ENCODE measurements around the gene RAI14.
"Not testable (repeated sequence)": the region's sequence is repeated elsewhere in the genome, so short reads cannot be mapped to it uniquely, and the experiment has no call there.

The RAI14 gene

DNA sequence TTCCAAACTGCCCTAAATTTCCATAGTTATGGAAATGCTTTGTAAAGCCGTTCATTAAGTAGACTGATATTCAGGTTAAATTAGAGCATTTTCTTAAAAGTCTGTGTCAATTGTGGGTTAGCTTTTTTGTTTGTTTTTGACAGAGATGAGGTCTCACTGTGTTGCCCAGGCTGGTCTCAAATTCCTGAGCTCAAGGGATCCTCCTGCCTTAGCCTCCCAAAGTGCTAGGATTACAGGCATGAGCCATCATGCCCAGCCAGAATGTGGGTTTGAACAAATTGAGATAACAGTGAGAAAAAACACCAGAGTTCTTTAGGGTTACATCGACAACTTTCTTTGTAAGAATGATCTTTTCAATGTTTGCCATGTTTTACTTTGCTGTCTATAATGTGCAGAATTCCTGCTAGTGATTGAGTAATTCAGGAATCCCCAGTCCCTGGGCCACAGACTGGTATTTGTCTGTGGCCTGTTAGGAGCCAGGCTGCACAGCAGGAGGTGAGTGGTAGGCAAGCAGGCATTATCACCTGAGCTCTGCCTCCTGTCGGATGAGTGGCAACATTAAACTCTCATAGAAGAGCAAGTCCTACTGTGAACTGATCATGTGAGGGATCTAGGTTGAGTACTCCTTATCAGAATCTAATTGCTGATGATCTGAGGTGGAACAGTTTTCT is 80.5 kb downstream of the RAI14 start:
- Mint-ChIP-seq H3K9me3 (no peaks in the 10 kb centered on the region), H3K36me3 (ENCODE audit: low read depth) (no peaks in the 10 kb centered on the region), H3K27me3 (ENCODE audit: low read depth) (no peaks in the 10 kb centered on the region)

DNA sequence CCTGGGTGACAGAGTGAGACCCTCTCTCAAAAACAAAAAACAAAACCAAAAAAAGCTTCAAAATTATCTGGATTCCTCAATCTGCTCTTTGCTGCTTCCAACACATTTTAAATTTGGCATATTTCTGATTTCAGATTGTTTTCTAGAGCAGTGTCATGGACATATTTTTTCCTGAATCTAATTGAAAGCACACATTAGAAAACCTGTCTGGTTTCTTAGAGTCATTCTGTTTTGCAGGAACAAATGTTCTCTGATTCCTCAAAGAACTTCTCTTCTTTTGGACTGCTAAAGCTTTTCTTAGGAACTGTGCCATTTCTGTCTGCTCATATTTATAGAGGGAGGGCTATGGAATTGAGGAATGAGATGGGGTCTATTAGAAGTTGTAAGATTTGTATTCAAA is 81.6 kb downstream of the RAI14 start:
- H3K4me1 Mint-ChIP-seq (ENCODE audit: low read depth), result no peaks in the 10 kb centered on the region
- no peaks in the 10 kb centered on the region for H3K36me3 Mint-ChIP-seq (ENCODE audit: low read depth)
- H3K9me3 Mint-ChIP-seq, result no peaks in the 10 kb centered on the region
- H3K4me3 Mint-ChIP-seq, result no peak overlapping the region
- H3K27ac Mint-ChIP-seq, result no peak overlapping the region
- H3K27me3 Mint-ChIP-seq (ENCODE audit: low read depth), result no peaks in the 10 kb centered on the region

More for the DNA sequence above, 80.5 kb downstream of the RAI14 start:
- Mint-ChIP-seq H3K4me1 (ENCODE audit: low read depth) (no peaks in the 10 kb centered on the region), H3K27ac (no peak overlapping the region), H3K4me3 (no peak overlapping the region)

- Mint-ChIP-seq H3K27ac (no peak overlapping the region), H3K27me3 (ENCODE audit: low read depth) (no peaks in the 10 kb centered on the region), H3K36me3 (ENCODE audit: low read depth) (no peaks in the 10 kb centered on the region), H3K4me3 (no peak overlapping the region), H3K4me1 (ENCODE audit: low read depth) (peaks cover 2% of the 10 kb centered on the region), H3K9me3 (no peaks in the 10 kb centered on the region)
Measured at GRCh38 chr5:34738381-34738780, 82.3 kb downstream of the RAI14 start.

- Mint-ChIP-seq H3K27me3 (ENCODE audit: low read depth) (no peaks in the 10 kb centered on the region), H3K4me1 (ENCODE audit: low read depth) (peaks cover 2% of the 10 kb centered on the region), H3K36me3 (ENCODE audit: low read depth) (no peaks in the 10 kb centered on the region)
Measured at GRCh38 chr5:34740389-34740806, 84.3 kb downstream of the RAI14 start.

GRCh38 chr5:34742061-34742460 is 85.9 kb downstream of the RAI14 start:
- no peaks in the 10 kb centered on the region for H3K9me3 Mint-ChIP-seq
- no peak overlapping the region for H3K27ac Mint-ChIP-seq
- no peak overlapping the region for H3K4me3 Mint-ChIP-seq
- H3K27me3 Mint-ChIP-seq (ENCODE audit: low read depth), result peaks cover 6% of the 10 kb centered on the region
- peaks cover 2% of the 10 kb centered on the region for H3K4me1 Mint-ChIP-seq (ENCODE audit: low read depth)
- H3K36me3 Mint-ChIP-seq (ENCODE audit: low read depth), result no peaks in the 10 kb centered on the region

More at GRCh38 chr5:34740389-34740806, 84.3 kb downstream of the RAI14 start:
- no peak overlapping the region for H3K27ac Mint-ChIP-seq
- H3K4me3 Mint-ChIP-seq, result no peak overlapping the region
- no peaks in the 10 kb centered on the region for H3K9me3 Mint-ChIP-seq

DNA sequence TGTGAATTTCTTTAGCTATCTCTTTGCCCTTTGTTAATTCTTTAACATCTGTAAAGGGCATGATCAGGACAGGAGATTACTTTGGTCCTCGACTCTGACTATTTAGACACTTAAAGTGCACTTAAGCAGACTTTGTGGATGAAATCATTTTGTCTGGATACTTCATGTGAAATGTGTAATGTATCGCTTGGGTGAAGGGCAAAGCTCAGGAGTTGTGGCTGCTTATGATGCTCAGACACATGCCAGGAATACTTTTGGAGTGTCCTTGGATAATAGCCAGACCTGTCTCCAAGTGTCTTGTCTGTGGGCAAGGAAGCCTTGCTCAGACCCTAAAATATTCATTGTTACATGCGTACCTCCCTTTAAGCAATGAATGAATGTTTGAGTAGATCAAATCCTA is 87.8 kb downstream of the RAI14 start:
- H3K36me3 Mint-ChIP-seq (ENCODE audit: low read depth), result no peaks in the 10 kb centered on the region
- no peak overlapping the region for H3K27ac Mint-ChIP-seq
- H3K27me3 Mint-ChIP-seq (ENCODE audit: low read depth), result peaks cover 6% of the 10 kb centered on the region
- H3K9me3 Mint-ChIP-seq, result no peaks in the 10 kb centered on the region
- peaks cover 2% of the 10 kb centered on the region for H3K4me1 Mint-ChIP-seq (ENCODE audit: low read depth)
- no peak overlapping the region for H3K4me3 Mint-ChIP-seq

DNA sequence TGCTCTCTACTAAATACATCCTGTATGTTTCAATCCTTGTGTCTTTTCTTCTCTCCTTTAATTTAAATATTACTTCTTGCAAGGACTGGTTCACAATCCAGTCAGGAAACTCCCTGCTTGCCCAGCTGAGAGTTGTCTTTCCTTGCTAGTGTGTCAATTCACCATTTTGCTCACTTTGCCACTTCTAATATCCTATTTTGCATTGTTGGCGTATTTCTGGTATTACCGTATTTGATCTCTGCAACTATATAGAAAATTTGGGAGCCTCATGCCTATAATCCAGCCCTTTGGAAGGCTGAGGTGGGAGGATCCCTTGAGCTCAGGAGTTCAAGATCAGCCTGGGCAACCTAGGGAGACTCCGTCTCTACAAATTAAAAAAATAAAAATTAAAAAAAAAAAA is 92.3 kb downstream of the RAI14 start:
- Mint-ChIP-seq H3K4me3 (no peak overlapping the region), H3K27ac (no peak overlapping the region), H3K36me3 (ENCODE audit: low read depth) (no peaks in the 10 kb centered on the region), H3K9me3 (no peaks in the 10 kb centered on the region), H3K4me1 (ENCODE audit: low read depth) (no peaks in the 10 kb centered on the region), H3K27me3 (ENCODE audit: low read depth) (peaks cover 6% of the 10 kb centered on the region)

DNA sequence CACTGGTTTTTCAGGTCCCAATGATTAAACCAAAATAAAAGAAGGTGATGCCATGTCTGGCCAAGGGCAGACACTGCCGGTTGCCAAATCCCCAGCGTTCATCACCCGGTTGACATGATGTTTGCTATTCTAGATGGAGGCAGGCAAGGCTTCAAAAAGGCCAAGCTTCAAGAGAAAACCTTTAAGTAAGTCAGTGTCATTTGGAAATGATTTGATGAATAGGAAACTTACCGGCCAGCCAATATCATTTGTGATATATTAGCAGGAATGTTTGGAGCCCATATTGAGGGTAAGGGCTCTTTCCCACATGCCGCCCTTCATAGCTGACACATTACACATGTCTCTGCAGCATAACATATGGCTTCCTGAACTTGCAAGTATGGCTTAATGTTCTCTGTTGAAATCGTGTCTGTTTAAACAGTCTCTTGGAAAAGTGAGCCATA is 93.3 kb downstream of the RAI14 start:
- peaks cover 6% of the 10 kb centered on the region for H3K27me3 Mint-ChIP-seq (ENCODE audit: low read depth)
- H3K4me3 Mint-ChIP-seq, result no peak overlapping the region
- no peak overlapping the region for H3K27ac Mint-ChIP-seq
- no peaks in the 10 kb centered on the region for H3K4me1 Mint-ChIP-seq (ENCODE audit: low read depth)
- H3K36me3 Mint-ChIP-seq (ENCODE audit: low read depth), result no peaks in the 10 kb centered on the region
- H3K9me3 Mint-ChIP-seq, result no peaks in the 10 kb centered on the region

DNA sequence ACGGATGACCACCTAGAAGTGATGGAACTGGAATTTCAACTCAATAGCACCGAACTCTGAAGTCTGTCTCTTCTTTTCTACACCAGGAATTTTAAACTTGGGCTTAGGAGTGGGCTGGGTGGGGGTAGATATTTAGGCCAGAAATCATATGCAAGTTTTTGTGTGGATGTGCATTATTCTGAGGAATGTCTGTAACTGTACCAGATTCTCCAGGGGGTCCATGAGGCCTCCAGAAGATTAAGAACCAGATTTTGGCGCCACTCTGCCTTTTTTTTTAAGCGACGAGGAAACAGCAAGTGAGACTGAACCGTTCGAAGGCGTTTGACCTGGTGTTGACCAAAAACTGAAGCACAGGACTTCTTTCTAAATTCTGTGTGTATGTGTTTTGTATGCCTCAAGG is 94.1 kb downstream of the RAI14 start:
- Mint-ChIP-seq H3K4me3 (no peak overlapping the region), H3K27me3 (ENCODE audit: low read depth) (peaks cover 6% of the 10 kb centered on the region), H3K27ac (no peak overlapping the region), H3K4me1 (ENCODE audit: low read depth) (no peaks in the 10 kb centered on the region), H3K9me3 (no peaks in the 10 kb centered on the region), H3K36me3 (ENCODE audit: low read depth) (no peaks in the 10 kb centered on the region)

DNA sequence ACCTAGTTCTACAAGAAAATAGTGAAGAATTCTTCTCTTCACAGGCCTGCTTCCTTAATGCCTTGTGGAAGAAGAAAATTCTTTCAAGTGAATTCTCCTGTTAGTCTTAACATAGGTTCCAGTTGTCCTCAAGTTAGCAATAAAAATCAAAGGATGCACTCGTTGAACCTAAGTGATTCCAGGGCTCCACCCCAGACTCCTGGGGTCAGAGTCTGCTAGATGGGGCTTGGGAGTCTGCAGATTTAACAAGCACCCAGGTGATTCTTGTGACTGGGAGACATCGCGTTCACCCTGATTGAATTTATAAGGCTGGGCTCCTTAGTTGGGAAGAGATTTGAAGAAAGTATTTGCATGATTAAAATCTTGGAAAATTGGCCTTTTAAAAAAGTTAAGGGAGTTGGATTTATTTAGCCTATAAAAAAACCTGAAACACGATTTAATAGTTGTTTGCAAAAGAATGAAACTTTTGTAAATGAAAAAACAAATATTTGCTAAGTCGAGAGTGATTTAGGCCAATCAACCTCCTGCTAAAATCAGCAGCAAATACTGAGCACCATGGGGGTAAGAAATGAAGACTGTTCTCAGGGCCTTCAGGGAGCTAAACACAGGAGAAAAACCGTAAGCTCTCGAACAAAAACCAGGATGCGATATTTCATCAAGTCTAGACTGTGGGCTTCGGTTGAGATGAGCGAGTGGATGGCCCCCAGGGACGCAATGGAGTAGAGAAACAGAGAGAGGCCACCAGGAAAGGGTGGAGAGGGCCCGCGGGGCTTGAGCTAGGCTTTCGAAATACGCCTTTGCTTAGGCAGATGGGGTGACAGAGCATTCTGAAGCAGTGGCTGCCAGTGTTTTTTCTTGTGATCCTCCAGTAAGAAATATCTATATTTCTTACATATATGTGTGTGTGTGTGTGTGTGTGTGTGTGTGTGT is 95.9 kb downstream of the RAI14 start:
- no peak overlapping the region for H3K4me3 Mint-ChIP-seq
- peaks cover under 1% of the 10 kb centered on the region for H3K27me3 Mint-ChIP-seq (ENCODE audit: low read depth)
- no peak overlapping the region for H3K27ac Mint-ChIP-seq
- H3K9me3 Mint-ChIP-seq, result no peaks in the 10 kb centered on the region
- H3K36me3 Mint-ChIP-seq (ENCODE audit: low read depth), result no peaks in the 10 kb centered on the region
- no peaks in the 10 kb centered on the region for H3K4me1 Mint-ChIP-seq (ENCODE audit: low read depth)

- not testable (repeated sequence) for H3K27me3 Mint-ChIP-seq (ENCODE audit: low read depth); H3K4me1 Mint-ChIP-seq (ENCODE audit: low read depth); H3K36me3 Mint-ChIP-seq (ENCODE audit: low read depth); H3K4me3 Mint-ChIP-seq; H3K27ac Mint-ChIP-seq; H3K9me3 Mint-ChIP-seq
Measured at GRCh38 chr5:34753236-34753635, 97.1 kb downstream of the RAI14 start.

DNA sequence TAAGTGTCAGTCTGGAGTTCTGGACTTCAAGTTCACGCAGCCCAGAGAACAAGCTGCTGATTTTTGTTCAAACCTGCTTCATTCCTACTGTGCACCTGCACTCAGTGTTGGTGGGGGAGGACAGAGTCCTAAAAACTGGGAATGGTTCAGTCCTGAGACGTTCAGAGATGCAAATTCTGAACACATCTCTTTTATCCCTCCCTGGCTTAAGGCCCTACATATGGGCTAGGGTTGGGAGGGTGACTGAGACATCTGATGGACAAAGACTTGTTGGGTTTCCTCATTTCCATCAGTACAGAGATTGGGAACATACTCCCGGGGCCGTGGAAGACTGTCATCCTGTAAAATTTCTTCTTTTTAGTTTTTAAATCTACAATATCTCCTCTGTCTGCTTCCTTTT is 99.8 kb downstream of the RAI14 start:
- Mint-ChIP-seq H3K4me3 (no peak overlapping the region), H3K9me3 (no peaks in the 10 kb centered on the region), H3K27me3 (ENCODE audit: low read depth) (no peaks in the 10 kb centered on the region), H3K27ac (no peak overlapping the region), H3K36me3 (ENCODE audit: low read depth) (no peaks in the 10 kb centered on the region), H3K4me1 (ENCODE audit: low read depth) (no peaks in the 10 kb centered on the region)

DNA sequence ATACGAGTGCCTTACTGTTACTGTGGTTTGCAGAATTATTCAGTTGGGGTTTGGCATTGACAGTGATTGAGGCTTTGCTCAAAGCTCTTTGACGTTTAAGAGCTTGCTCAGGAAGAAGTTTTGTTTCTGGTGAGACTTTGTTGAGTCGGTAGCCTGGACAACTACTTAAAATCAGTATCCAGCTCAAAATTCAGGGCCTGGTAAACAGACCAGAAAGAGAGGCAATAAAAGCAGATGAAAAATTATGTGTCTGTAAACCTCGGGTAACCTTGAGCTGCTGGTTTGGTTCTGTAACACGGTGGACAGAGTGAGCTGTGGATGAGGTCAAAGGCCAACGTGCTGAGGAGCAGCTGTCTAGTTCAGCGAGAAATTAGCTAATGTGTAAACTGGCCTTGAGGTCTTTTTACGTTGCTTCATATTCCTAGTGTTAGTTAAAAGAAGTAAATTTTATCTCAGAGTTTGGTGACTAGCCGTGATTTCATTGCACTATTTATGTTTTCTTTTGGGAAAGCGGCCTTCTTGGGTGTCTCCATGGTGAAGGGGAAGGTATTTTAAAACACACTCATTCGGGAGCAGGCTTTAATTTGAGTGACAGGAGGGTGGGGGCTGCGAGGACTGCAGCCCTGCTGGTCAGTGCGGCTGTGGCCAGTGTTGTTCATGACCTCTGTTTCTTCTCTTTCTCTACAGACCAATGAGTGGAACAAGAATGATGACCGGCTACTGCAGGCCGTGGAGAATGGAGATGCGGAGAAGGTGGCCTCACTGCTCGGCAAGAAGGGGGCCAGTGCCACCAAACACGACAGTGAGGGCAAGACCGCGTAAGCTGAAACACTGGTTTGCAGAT is 100.9 kb downstream of the RAI14 start:
- Mint-ChIP-seq H3K9me3 (no peaks in the 10 kb centered on the region), H3K27me3 (ENCODE audit: low read depth) (no peaks in the 10 kb centered on the region), H3K36me3 (ENCODE audit: low read depth) (no peaks in the 10 kb centered on the region), H3K4me1 (ENCODE audit: low read depth) (no peaks in the 10 kb centered on the region), H3K4me3 (no peak overlapping the region), H3K27ac (no peak overlapping the region)

GRCh38 chr5:34758514-34758913 is 102.4 kb downstream of the RAI14 start:
- Mint-ChIP-seq H3K27ac (no peak overlapping the region), H3K36me3 (ENCODE audit: low read depth) (no peaks in the 10 kb centered on the region), H3K4me1 (ENCODE audit: low read depth) (no peaks in the 10 kb centered on the region), H3K4me3 (no peak overlapping the region), H3K27me3 (ENCODE audit: low read depth) (no peaks in the 10 kb centered on the region), H3K9me3 (no peaks in the 10 kb centered on the region)
